IgD-negative memory B cell (primary cell): ENCODE measurements around the gene SLC35G2. TPM values are rescaled to one million over a fixed set of nuclear protein-coding genes. Genes with fewer than 3 reads are reported as not detected.
"Not testable (repeated sequence)": the region's sequence is repeated elsewhere in the genome, so short reads cannot be mapped to it uniquely, and the experiment has no call there.

Experiments used
- H3K27ac Mint-ChIP-seq, 3 donors: one replicate each; pipeline ENCODE4 v1.8.0; 2020 to 2022; ENCODE audit warnings: mild to moderate bottlenecking in 3 of 3, mixed read lengths in 3 of 3, moderate library complexity in 1 of 3
- H3K27me3 Mint-ChIP-seq: one replicate; pipeline ENCODE4 v1.8.0; 2021; ENCODE audit warnings: mixed read lengths
- H3K36me3 Mint-ChIP-seq: one replicate; pipeline ENCODE4 v1.8.0; 2020; ENCODE audit warnings: mild to moderate bottlenecking, mixed read lengths
- H3K4me1 Mint-ChIP-seq, 3 donors: one replicate each; pipeline ENCODE4 v1.8.0; 2020 to 2022; ENCODE audit warnings: mixed read lengths in 3 of 3, mild to moderate bottlenecking in 1 of 3
- H3K4me3 Mint-ChIP-seq, 4 donors: one replicate each; pipeline ENCODE4 v1.8.0; 2020 to 2022; ENCODE audit warnings: mild to moderate bottlenecking in 4 of 4, mixed read lengths in 4 of 4, moderate library complexity in 3 of 4
- H3K9me3 Mint-ChIP-seq, 3 donors: one replicate each; pipeline ENCODE4 v1.8.0; 2020 to 2021; ENCODE audit warnings: mixed read lengths in 3 of 3, mild to moderate bottlenecking in 1 of 3
- polyA plus RNA-seq: library from polyadenylated mRNA; unstranded; fragments of 300-500 nt; fragmentation: Illumina TruSeq; gene quantifications from one replicate; pipeline ENCODE4 v1.2.3, GENCODE V29; 2021

SLC35G2 gene
- polyA plus RNA-seq, 1 donor from 2014 or later, result 0.31 TPM

GRCh38 chr3:136844724-136845123 lies 25.8 kb downstream of the SLC35G2 start:
- Mint-ChIP-seq H3K27me3 (no peaks in the 10 kb centered on the region), H3K27ac (no peak overlapping the region), H3K4me3 (no peak overlapping the region), H3K36me3 (peaks cover 6% of the 10 kb centered on the region), H3K9me3 (no peaks in the 10 kb centered on the region), H3K4me1 (peaks cover 0 to 2% (median 0%) of the 10 kb centered on the region in 3 donors)

GRCh38 chr3:136852180-136852579 lies 33.3 kb downstream of the SLC35G2 start:
- Mint-ChIP-seq H3K27me3 (no peaks in the 10 kb centered on the region), H3K27ac (no peak overlapping the region), H3K4me3 (no peak overlapping the region), H3K36me3 (peaks cover 11% of the 10 kb centered on the region), H3K4me1 (peaks cover 0 to 6% (median 5%) of the 10 kb centered on the region in 3 donors), H3K9me3 (no peaks in the 10 kb centered on the region)

GRCh38 chr3:136856665-136857064 lies 37.7 kb downstream of the SLC35G2 start:
- peaks cover 11 to 17% (median 13%) of the 10 kb centered on the region in 3 donors for H3K4me1 Mint-ChIP-seq
- H3K4me3 Mint-ChIP-seq, result peak overlapping the region in 1 of 4 donors; percentile 23
- H3K9me3 Mint-ChIP-seq, result no peaks in the 10 kb centered on the region
- H3K27me3 Mint-ChIP-seq, result no peaks in the 10 kb centered on the region
- no peak overlapping the region for H3K27ac Mint-ChIP-seq
- H3K36me3 Mint-ChIP-seq, result peaks cover 9% of the 10 kb centered on the region

- no peak overlapping the region for H3K27ac Mint-ChIP-seq
- peak overlapping the region in 1 of 4 donors; percentile 56 for H3K4me3 Mint-ChIP-seq
- H3K4me1 Mint-ChIP-seq, result peaks cover 14 to 27% (median 17%) of the 10 kb centered on the region in 3 donors
- peaks cover 9% of the 10 kb centered on the region for H3K36me3 Mint-ChIP-seq
- H3K9me3 Mint-ChIP-seq, result no peaks in the 10 kb centered on the region
- H3K27me3 Mint-ChIP-seq, result no peaks in the 10 kb centered on the region
Observed at GRCh38 chr3:136858381-136858780, 39.5 kb downstream of the SLC35G2 start.

GRCh38 chr3:136860541-136860940 lies 41.6 kb downstream of the SLC35G2 start:
- peak overlapping the region; percentile 96 to 98 (median 98) for H3K4me3 Mint-ChIP-seq
- peaks cover 3% of the 10 kb centered on the region for H3K36me3 Mint-ChIP-seq
- H3K9me3 Mint-ChIP-seq, result no peaks in the 10 kb centered on the region
- H3K4me1 Mint-ChIP-seq, result peaks cover 17 to 29% (median 20%) of the 10 kb centered on the region in 3 donors
- H3K27ac Mint-ChIP-seq, result peak overlapping the region; percentile 88 to 99 (median 97)
- H3K27me3 Mint-ChIP-seq, result no peaks in the 10 kb centered on the region

- Mint-ChIP-seq H3K27ac (peak within 1 kb of the TSS; percentile 88 to 99 (median 97)), H3K4me1 (peaks cover 18 to 35% (median 28%) of the 10 kb centered on the region in 3 donors), H3K9me3 (no peaks in the 10 kb centered on the region), H3K4me3 (peak within 1 kb of the TSS; percentile 96 to 98 (median 98)), H3K27me3 (no peaks in the 10 kb centered on the region), H3K36me3 (peaks cover 3% of the 10 kb centered on the region)
Observed at GRCh38 chr3:136861890-136862616, 43.1 kb downstream of the SLC35G2 start, which contains the start of gene NCK1. TSS of gene NCK1 (plus strand) at chr3:136862208. CDS start at chr3:136928002, 65,794 bp downstream.

- Mint-ChIP-seq H3K4me1 (peaks cover 23 to 41% (median 33%) of the 10 kb centered on the region in 3 donors), H3K27ac (peak overlapping the region; percentile 88 to 99 (median 97)), H3K27me3 (no peaks in the 10 kb centered on the region), H3K4me3 (peak overlapping the region; percentile 96 to 98 (median 98)), H3K9me3 (no peaks in the 10 kb centered on the region), H3K36me3 (peaks cover 3% of the 10 kb centered on the region)
Observed at GRCh38 chr3:136862617-136863322, 43.8 kb downstream of the SLC35G2 start.

GRCh38 chr3:136869282-136869681 lies 50.4 kb downstream of the SLC35G2 start:
- H3K27ac Mint-ChIP-seq, result no peak overlapping the region
- H3K4me1 Mint-ChIP-seq, result peaks cover 24 to 40% (median 40%) of the 10 kb centered on the region in 3 donors
- peaks cover 0 to 5% (median 3%) of the 10 kb centered on the region in 3 donors for H3K9me3 Mint-ChIP-seq
- peak overlapping the region in 1 of 4 donors; percentile 45 for H3K4me3 Mint-ChIP-seq
- H3K36me3 Mint-ChIP-seq, result peaks cover 11% of the 10 kb centered on the region
- no peaks in the 10 kb centered on the region for H3K27me3 Mint-ChIP-seq

- H3K27me3 Mint-ChIP-seq, H3K4me3 Mint-ChIP-seq, H3K9me3 Mint-ChIP-seq, H3K27ac Mint-ChIP-seq: not testable (repeated sequence)
- peaks cover 14% of the 10 kb centered on the region for H3K36me3 Mint-ChIP-seq
- H3K4me1 Mint-ChIP-seq, result peaks cover 27 to 39% (median 33%) of the 10 kb centered on the region in 3 donors
Observed at GRCh38 chr3:136872258-136872657, 53.3 kb downstream of the SLC35G2 start.

- not testable (repeated sequence) for H3K27ac Mint-ChIP-seq, H3K27me3 Mint-ChIP-seq, H3K36me3 Mint-ChIP-seq, H3K4me3 Mint-ChIP-seq, H3K9me3 Mint-ChIP-seq
- H3K4me1 Mint-ChIP-seq, result peaks cover 33 to 47% (median 35%) of the 10 kb centered on the region in 3 donors
Observed at GRCh38 chr3:136879510-136879909, 60.6 kb downstream of the SLC35G2 start.

GRCh38 chr3:136882571-136882970 lies 63.6 kb downstream of the SLC35G2 start:
- peaks cover 38 to 59% (median 51%) of the 10 kb centered on the region in 3 donors for H3K4me1 Mint-ChIP-seq
- peaks cover 5% of the 10 kb centered on the region for H3K36me3 Mint-ChIP-seq
- no peak overlapping the region for H3K4me3 Mint-ChIP-seq
- no peaks in the 10 kb centered on the region for H3K27me3 Mint-ChIP-seq
- H3K27ac Mint-ChIP-seq, result no peak overlapping the region
- peaks cover 0 to 3% (median 0%) of the 10 kb centered on the region in 3 donors for H3K9me3 Mint-ChIP-seq

- H3K27me3 Mint-ChIP-seq, result no peaks in the 10 kb centered on the region
- peak overlapping the region in 2 of 3 donors; percentile 23 to 56 for H3K27ac Mint-ChIP-seq
- H3K4me1 Mint-ChIP-seq, result peaks cover 36 to 57% (median 54%) of the 10 kb centered on the region in 3 donors
- peak overlapping the region in 2 of 4 donors; percentile 19 to 32 for H3K4me3 Mint-ChIP-seq
- peaks cover 10% of the 10 kb centered on the region for H3K36me3 Mint-ChIP-seq
- H3K9me3 Mint-ChIP-seq, result no peaks in the 10 kb centered on the region
Observed at GRCh38 chr3:136883967-136884720, 65.2 kb downstream of the SLC35G2 start.

- Mint-ChIP-seq H3K36me3 (peaks cover 12% of the 10 kb centered on the region), H3K27me3 (no peaks in the 10 kb centered on the region), H3K27ac (no peak overlapping the region), H3K9me3 (peaks cover 0 to 1% (median 0%) of the 10 kb centered on the region in 3 donors), H3K4me1 (peaks cover 34 to 58% (median 52%) of the 10 kb centered on the region in 3 donors), H3K4me3 (peak overlapping the region in 2 of 4 donors; percentile 61)
Observed at GRCh38 chr3:136885357-136886213, 66.7 kb downstream of the SLC35G2 start.

GRCh38 chr3:136889947-136890346 lies 71.0 kb downstream of the SLC35G2 start:
- H3K27ac Mint-ChIP-seq, result no peak overlapping the region
- H3K4me3 Mint-ChIP-seq, result no peak overlapping the region
- H3K9me3 Mint-ChIP-seq, result peaks cover 0 to 5% (median 0%) of the 10 kb centered on the region in 3 donors
- H3K36me3 Mint-ChIP-seq, result peaks cover 11% of the 10 kb centered on the region
- H3K27me3 Mint-ChIP-seq, result no peaks in the 10 kb centered on the region
- H3K4me1 Mint-ChIP-seq, result peaks cover 32 to 57% (median 55%) of the 10 kb centered on the region in 3 donors
